Immature natural killer cell (primary cell): ENCODE results near the gene PDE11A. TPM values are rescaled to one million over a fixed set of nuclear protein-coding genes. Genes with fewer than 3 reads are reported as not detected.

Source experiments
- DNase-seq, 3 donors: peaks; one replicate each; pipeline ENCODE4 v3.0.0; 2022; ENCODE audit warnings: mixed read lengths in 1 of 3
- H3K27ac Mint-ChIP-seq, 6 donors: one replicate each; pipeline ENCODE4 v1.8.0; 2020; ENCODE audit warnings: mixed read lengths in 6 of 6, mild to moderate bottlenecking in 5 of 6, inconsistent platforms in 4 of 6, moderate library complexity in 3 of 6
- H3K27me3 Mint-ChIP-seq, 3 donors: one replicate each; pipeline ENCODE4 v1.8.0; 2020 to 2021; ENCODE audit warnings: low read depth in 3 of 3, mild to moderate bottlenecking in 3 of 3, mixed read lengths in 3 of 3, moderate library complexity in 3 of 3, inconsistent platforms in 1 of 3
- H3K36me3 Mint-ChIP-seq, 3 donors: one replicate each; pipeline ENCODE4 v1.8.0; 2020; ENCODE audit warnings: mixed read lengths in 3 of 3, inconsistent platforms in 2 of 3, mild to moderate bottlenecking in 2 of 3
- H3K4me1 Mint-ChIP-seq, 2 donors: one replicate each; pipeline ENCODE4 v1.8.0; 2020; ENCODE audit warnings: inconsistent platforms in 2 of 2, mild to moderate bottlenecking in 2 of 2, mixed read lengths in 2 of 2, moderate library complexity in 1 of 2
- H3K4me3 Mint-ChIP-seq, 5 donors: one replicate each; pipeline ENCODE4 v1.8.0; 2020; ENCODE audit warnings: mild to moderate bottlenecking in 5 of 5, mixed read lengths in 5 of 5, inconsistent platforms in 3 of 5, moderate library complexity in 3 of 5
- H3K9me3 Mint-ChIP-seq, 6 donors: one replicate each; pipeline ENCODE4 v1.8.0; 2020; ENCODE audit warnings: mild to moderate bottlenecking in 6 of 6, mixed read lengths in 6 of 6, inconsistent platforms in 4 of 6, moderate library complexity in 3 of 6
- polyA plus RNA-seq, 3 donors: library from polyadenylated mRNA; unstranded; fragments of 300-500 nt; fragmentation: Illumina TruSeq; gene quantifications; one replicate each; pipeline ENCODE4 v1.2.3, GENCODE V29; 2021

Gene PDE11A
- polyA plus RNA-seq, 3 donors from 2014 or later, result not detected

GRCh38 chr2:177574356-177574755, 498.2 kb downstream of the PDE11A start:
- Mint-ChIP-seq H3K27me3 (peaks cover 0 to 12% (median 7%) of the 10 kb centered on the region in 3 donors), H3K36me3 (no peaks in the 10 kb centered on the region), H3K27ac (no peak overlapping the region), H3K4me3 (no peak overlapping the region), H3K9me3 (no peaks in the 10 kb centered on the region), H3K4me1 (no peaks in the 10 kb centered on the region)
- no peak for DNase-seq

Other genes starting within 250 kb of the PDE11A start
- 10 to 100 TPM in 1 of 3 donors, 1 to 10 TPM in 2; 4.4 to 10.6 (median 7.2) TPM for gene RBM45, start 39.7 kb upstream of the PDE11A start, polyA plus RNA-seq
- gene OSBPL6, start 121.7 kb upstream of the PDE11A start, polyA plus RNA-seq, result not detected